ENCODE results near the gene DUSP23.

GRCh38 chr1:159802111-159802510 is 21.3 kb downstream of the DUSP23 start, which contains the start of gene FCRL6:
- TF ChIP-seq CTCF (IDR thresholded peaks at IDR 0.05) (no peak), POLR2AphosphoS5 (IDR thresholded peaks at IDR 0.05) (no peak), POLR2A (IDR thresholded peaks at IDR 0.05) (no peak)
